ENCODE measurements around the gene TANK.
"Not testable (repeated sequence)": the region's sequence is repeated elsewhere in the genome, so short reads cannot be mapped to it uniquely, and the experiment has no call there.

Gene TANK

GRCh38 chr2:161121622-161122021, 38.6 kb upstream of the TANK start:
- Histone ChIP-seq H3K27me3 (ENCODE audit: control insufficient read depth, insufficient read depth, low read length) (no peaks in the 10 kb centered on the region), H3K4me3 (ENCODE audit: low read depth, low read length) (no peak overlapping the region), H3K36me3 (ENCODE audit: control insufficient read depth, insufficient read depth, low read length) (no peaks in the 10 kb centered on the region), H3K4me1 (ENCODE audit: control insufficient read depth, insufficient read depth, low read length) (peaks cover 6% of the 10 kb centered on the region), H3K9me3 (ENCODE audit: control insufficient read depth, insufficient read depth, low read length) (no peaks in the 10 kb centered on the region), H3K9ac (ENCODE audit: low read depth, low read length) (no peak overlapping the region)

GRCh38 chr2:161122772-161123530, 37.3 kb upstream of the TANK start:
- H3K4me1 ChIP-seq (ENCODE audit: control insufficient read depth, insufficient read depth, low read length), result peaks cover 6% of the 10 kb centered on the region
- no peaks in the 10 kb centered on the region for H3K36me3 ChIP-seq (ENCODE audit: control insufficient read depth, insufficient read depth, low read length)
- H3K27me3 ChIP-seq (ENCODE audit: control insufficient read depth, insufficient read depth, low read length), result no peaks in the 10 kb centered on the region
- no peaks in the 10 kb centered on the region for H3K9me3 ChIP-seq (ENCODE audit: control insufficient read depth, insufficient read depth, low read length)
- H3K9ac ChIP-seq (ENCODE audit: low read depth, low read length), result no peak overlapping the region
- no peak overlapping the region for H3K4me3 ChIP-seq (ENCODE audit: low read depth, low read length)

GRCh38 chr2:161123531-161124030, 36.6 kb upstream of the TANK start:
- peaks cover 6% of the 10 kb centered on the region for H3K4me1 ChIP-seq (ENCODE audit: control insufficient read depth, insufficient read depth, low read length)
- no peaks in the 10 kb centered on the region for H3K9me3 ChIP-seq (ENCODE audit: control insufficient read depth, insufficient read depth, low read length)
- H3K36me3 ChIP-seq (ENCODE audit: control insufficient read depth, insufficient read depth, low read length), result no peaks in the 10 kb centered on the region
- no peaks in the 10 kb centered on the region for H3K27me3 ChIP-seq (ENCODE audit: control insufficient read depth, insufficient read depth, low read length)
- H3K4me3 ChIP-seq (ENCODE audit: low read depth, low read length), result no peak overlapping the region
- no peak overlapping the region for H3K9ac ChIP-seq (ENCODE audit: low read depth, low read length)

- peaks cover 6% of the 10 kb centered on the region for H3K4me1 ChIP-seq (ENCODE audit: control insufficient read depth, insufficient read depth, low read length)
- H3K36me3 ChIP-seq (ENCODE audit: control insufficient read depth, insufficient read depth, low read length), result no peaks in the 10 kb centered on the region
- H3K9me3 ChIP-seq (ENCODE audit: control insufficient read depth, insufficient read depth, low read length), result no peaks in the 10 kb centered on the region
- no peaks in the 10 kb centered on the region for H3K27me3 ChIP-seq (ENCODE audit: control insufficient read depth, insufficient read depth, low read length)
- no peak overlapping the region for H3K4me3 ChIP-seq (ENCODE audit: low read depth, low read length)
- no peak overlapping the region for H3K9ac ChIP-seq (ENCODE audit: low read depth, low read length)
Measured at GRCh38 chr2:161124201-161124600, 36.0 kb upstream of the TANK start.

- Histone ChIP-seq H3K4me1 (ENCODE audit: control insufficient read depth, insufficient read depth, low read length) (no peaks in the 10 kb centered on the region), H3K27me3 (ENCODE audit: control insufficient read depth, insufficient read depth, low read length) (no peaks in the 10 kb centered on the region), H3K4me3 (ENCODE audit: low read depth, low read length) (no peak overlapping the region), H3K9ac (ENCODE audit: low read depth, low read length) (no peak overlapping the region), H3K9me3 (ENCODE audit: control insufficient read depth, insufficient read depth, low read length) (no peaks in the 10 kb centered on the region), H3K36me3 (ENCODE audit: control insufficient read depth, insufficient read depth, low read length) (no peaks in the 10 kb centered on the region)
Measured at GRCh38 chr2:161128885-161129284, 31.3 kb upstream of the TANK start.

GRCh38 chr2:161130354-161130753, 29.9 kb upstream of the TANK start:
- Histone ChIP-seq H3K4me3 (ENCODE audit: low read depth, low read length) (no peak overlapping the region), H3K9me3 (ENCODE audit: control insufficient read depth, insufficient read depth, low read length) (no peaks in the 10 kb centered on the region), H3K4me1 (ENCODE audit: control insufficient read depth, insufficient read depth, low read length) (peaks cover 7% of the 10 kb centered on the region), H3K27me3 (ENCODE audit: control insufficient read depth, insufficient read depth, low read length) (no peaks in the 10 kb centered on the region), H3K9ac (ENCODE audit: low read depth, low read length) (no peak overlapping the region), H3K36me3 (ENCODE audit: control insufficient read depth, insufficient read depth, low read length) (no peaks in the 10 kb centered on the region)

GRCh38 chr2:161131074-161131680, 29.1 kb upstream of the TANK start:
- no peak overlapping the region for H3K9ac ChIP-seq (ENCODE audit: low read depth, low read length)
- no peaks in the 10 kb centered on the region for H3K9me3 ChIP-seq (ENCODE audit: control insufficient read depth, insufficient read depth, low read length)
- no peaks in the 10 kb centered on the region for H3K36me3 ChIP-seq (ENCODE audit: control insufficient read depth, insufficient read depth, low read length)
- peaks cover 10% of the 10 kb centered on the region for H3K4me1 ChIP-seq (ENCODE audit: control insufficient read depth, insufficient read depth, low read length)
- H3K4me3 ChIP-seq (ENCODE audit: low read depth, low read length), result no peak overlapping the region
- H3K27me3 ChIP-seq (ENCODE audit: control insufficient read depth, insufficient read depth, low read length), result no peaks in the 10 kb centered on the region

GRCh38 chr2:161131804-161132203, 28.4 kb upstream of the TANK start:
- Histone ChIP-seq H3K27me3 (ENCODE audit: control insufficient read depth, insufficient read depth, low read length) (no peaks in the 10 kb centered on the region), H3K4me1 (ENCODE audit: control insufficient read depth, insufficient read depth, low read length) (peaks cover 10% of the 10 kb centered on the region), H3K9me3 (ENCODE audit: control insufficient read depth, insufficient read depth, low read length) (no peaks in the 10 kb centered on the region), H3K36me3 (ENCODE audit: control insufficient read depth, insufficient read depth, low read length) (no peaks in the 10 kb centered on the region), H3K9ac (ENCODE audit: low read depth, low read length) (no peak overlapping the region), H3K4me3 (ENCODE audit: low read depth, low read length) (no peak overlapping the region)

GRCh38 chr2:161132384-161132783, 27.8 kb upstream of the TANK start:
- not testable (repeated sequence) for H3K4me1 ChIP-seq (ENCODE audit: control insufficient read depth, insufficient read depth, low read length); H3K4me3 ChIP-seq (ENCODE audit: low read depth, low read length); H3K27me3 ChIP-seq (ENCODE audit: control insufficient read depth, insufficient read depth, low read length); H3K9ac ChIP-seq (ENCODE audit: low read depth, low read length); H3K9me3 ChIP-seq (ENCODE audit: control insufficient read depth, insufficient read depth, low read length); H3K36me3 ChIP-seq (ENCODE audit: control insufficient read depth, insufficient read depth, low read length)

- Histone ChIP-seq H3K27me3 (ENCODE audit: control insufficient read depth, insufficient read depth, low read length) (no peaks in the 10 kb centered on the region), H3K36me3 (ENCODE audit: control insufficient read depth, insufficient read depth, low read length) (no peaks in the 10 kb centered on the region), H3K4me1 (ENCODE audit: control insufficient read depth, insufficient read depth, low read length) (peaks cover 10% of the 10 kb centered on the region), H3K9ac (ENCODE audit: low read depth, low read length) (no peak overlapping the region), H3K9me3 (ENCODE audit: control insufficient read depth, insufficient read depth, low read length) (no peaks in the 10 kb centered on the region), H3K4me3 (ENCODE audit: low read depth, low read length) (no peak overlapping the region)
Measured at GRCh38 chr2:161133366-161133765, 26.9 kb upstream of the TANK start.

- Histone ChIP-seq H3K36me3 (ENCODE audit: control insufficient read depth, insufficient read depth, low read length) (no peaks in the 10 kb centered on the region), H3K9me3 (ENCODE audit: control insufficient read depth, insufficient read depth, low read length) (no peaks in the 10 kb centered on the region), H3K4me1 (ENCODE audit: control insufficient read depth, insufficient read depth, low read length) (peaks cover 10% of the 10 kb centered on the region), H3K27me3 (ENCODE audit: control insufficient read depth, insufficient read depth, low read length) (no peaks in the 10 kb centered on the region), H3K9ac (ENCODE audit: low read depth, low read length) (no peak overlapping the region), H3K4me3 (ENCODE audit: low read depth, low read length) (no peak overlapping the region)
Measured at GRCh38 chr2:161134547-161135518, 25.4 kb upstream of the TANK start.
